Medulla oblongata (tissue), 1 donor: ENCODE results near the gene MYT1.
A peak's percentile ranks its signal among the peaks of the same experiment; 100 is the strongest.
"Not testable (repeated sequence)": the region's sequence is repeated elsewhere in the genome, so short reads cannot be mapped to it uniquely, and the experiment has no call there.

ENCODE experiments used
- DNase-seq: peaks from one replicate; pipeline ENCODE4 v3.0.0-alpha.2; 2015; ENCODE audit errors: extremely low spot score

The MYT1 gene

DNA sequence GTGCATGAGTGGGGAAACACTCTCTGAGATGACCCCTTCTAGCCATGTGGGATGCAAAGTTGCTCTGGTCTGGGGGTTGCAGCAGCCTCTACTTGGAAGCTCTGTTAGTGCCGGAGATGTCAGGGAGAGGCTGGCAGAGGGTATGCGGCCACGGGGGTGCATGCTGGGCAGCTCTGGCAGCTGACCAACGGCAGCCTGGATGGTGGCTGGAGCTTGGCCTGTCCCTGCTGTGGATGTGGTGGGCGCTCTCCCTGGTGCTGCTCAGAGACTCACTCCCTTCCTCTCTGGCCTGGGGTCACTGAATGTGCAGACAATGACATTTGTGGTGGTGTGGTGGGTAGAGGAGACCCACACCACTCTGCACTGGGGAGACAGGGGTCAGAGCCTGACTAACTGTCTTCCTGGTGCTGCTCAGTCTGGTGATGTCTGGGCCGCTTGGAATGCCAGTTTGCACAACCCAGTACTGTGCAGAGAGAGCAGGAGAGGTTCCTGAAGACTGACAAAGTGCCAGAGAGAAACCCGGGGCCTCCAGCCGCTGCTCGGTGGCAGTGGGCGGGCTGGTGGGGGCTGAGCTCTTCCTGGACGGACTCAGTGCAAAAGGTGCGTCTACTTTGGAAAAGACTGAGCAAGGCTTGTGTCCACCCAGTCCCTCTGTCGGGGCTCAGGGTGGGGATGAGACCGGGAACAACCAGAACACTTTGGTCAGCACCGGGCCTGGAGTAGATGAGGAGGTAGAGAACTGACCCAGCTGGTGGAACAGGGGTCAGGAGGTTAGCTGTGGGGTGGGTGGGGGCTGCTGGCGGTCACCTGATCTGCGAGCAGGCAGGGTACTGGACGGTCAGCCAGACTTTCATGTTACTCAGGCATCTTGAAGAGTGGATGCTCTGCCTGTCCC is 2.7 kb downstream of the MYT1 start:
- DNase-seq = no peak

DNA sequence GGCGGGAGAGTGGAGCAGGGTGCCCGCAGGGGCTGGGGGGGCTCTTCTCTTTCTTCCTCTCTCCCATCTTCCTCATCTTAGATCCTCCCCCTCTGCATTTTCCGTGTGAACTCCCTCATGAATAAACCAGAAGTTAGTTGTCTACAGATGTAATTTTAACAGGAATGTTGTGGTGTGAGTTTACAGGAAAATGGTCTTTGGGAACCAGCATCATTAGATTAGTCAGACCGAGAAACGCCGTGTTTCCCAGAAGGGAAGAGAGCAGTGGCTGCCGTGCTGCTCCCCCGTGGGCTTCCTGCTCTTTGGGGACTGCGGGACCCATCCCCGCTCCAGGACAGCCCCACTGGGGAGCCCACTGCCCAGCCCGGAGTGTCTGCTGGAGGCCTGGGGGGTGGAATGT is 3.4 kb downstream of the MYT1 start:
- no peak for DNase-seq

DNA sequence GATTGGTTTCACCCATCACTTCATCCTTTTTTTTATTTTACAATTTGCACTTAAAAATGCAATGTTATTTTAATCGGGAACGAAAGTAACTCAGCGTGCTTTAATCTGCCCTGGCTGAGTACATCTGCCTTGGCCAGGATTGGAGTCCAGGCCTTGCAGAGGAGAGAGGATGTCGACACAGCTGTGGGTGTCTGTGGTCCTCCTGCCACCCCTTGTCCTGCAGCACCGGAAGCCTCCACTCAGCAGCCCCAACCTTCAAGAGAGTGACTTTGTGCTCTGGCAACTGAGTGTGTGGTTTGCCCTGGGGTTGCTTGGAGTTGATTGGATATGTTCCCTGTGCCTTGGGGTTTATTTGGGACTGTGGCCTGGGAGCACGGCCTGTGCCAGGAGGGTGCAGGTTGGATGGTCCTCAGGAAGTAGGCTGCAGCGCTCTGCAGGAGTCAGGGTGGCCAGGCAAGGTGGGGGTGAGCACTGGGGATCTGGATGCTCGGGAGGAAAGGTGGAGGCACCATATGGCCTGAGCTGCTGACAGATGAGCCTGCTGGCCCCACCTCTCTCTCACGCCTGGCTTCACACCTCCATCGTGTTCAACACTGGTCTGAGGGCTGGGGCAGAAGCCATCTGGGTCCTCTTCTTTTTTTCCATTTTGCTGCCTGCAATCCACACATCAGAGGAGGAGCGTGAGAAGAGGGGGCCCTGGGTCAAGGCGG is 4.3 kb downstream of the MYT1 start:
- no peak for DNase-seq

DNA sequence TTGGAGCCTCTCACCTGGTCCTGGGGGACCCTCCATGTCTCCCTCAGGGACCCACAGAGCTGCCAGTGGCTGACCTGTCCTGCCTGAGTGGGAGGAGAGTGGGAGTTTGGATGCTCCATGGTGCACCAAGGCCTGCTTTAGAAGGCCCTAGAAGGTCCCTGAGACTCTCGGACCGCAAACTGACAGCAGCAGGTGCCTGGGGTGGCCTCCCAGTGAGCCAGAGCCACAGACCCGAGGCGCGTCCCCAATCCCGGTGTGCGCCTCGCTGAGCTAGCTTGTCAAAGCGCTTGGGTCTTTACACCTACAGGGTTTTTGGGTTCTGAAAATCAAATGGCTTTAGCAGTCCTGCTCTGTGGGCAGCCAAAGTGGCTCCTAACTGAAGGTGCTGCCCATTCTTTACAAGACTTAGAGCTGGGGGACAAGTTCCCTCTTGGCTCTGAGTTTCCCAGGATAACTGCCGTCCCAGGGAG is 4.9 kb downstream of the MYT1 start:
- DNase-seq = no peak

DNA sequence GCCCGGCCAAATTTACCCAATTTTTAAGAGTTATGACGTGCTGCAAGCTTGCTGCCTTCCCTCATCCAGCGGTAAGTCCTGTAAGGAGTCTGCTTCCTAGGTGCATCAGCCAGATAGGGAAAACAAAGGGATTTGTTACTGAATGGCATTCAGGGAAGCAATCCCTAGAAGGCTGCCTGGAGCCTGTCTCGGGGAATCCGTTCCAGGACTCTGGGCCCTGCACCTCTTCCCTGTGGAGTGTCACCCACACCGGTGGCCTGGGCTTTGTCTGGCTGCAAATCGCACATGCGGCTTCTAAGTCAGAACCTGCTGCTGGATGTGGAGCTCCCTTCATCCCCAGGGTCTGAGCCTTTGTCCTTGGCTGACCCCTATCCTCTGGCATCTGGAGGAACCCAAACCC is 7.0 kb downstream of the MYT1 start:
- no peak for DNase-seq

DNA sequence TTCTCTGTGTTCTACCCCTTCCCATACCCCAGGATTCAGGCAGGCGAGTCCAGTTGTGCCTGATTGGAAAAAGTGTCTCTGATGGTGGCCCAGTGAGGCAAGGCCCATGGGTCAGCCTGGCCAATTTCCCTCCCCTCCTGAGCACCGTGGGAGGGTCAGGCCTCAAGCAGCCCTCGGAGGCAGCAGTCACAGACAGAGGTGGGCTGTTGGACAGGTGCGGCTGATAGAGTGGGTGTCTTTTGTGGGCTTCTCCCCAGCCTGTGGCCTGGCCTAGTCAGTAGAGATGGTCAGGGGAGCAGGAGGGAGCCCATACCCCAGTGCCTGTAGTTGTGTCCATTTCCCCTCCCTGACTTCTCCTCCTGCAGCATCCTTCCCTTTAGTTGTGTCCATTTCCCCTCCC is 8.9 kb downstream of the MYT1 start:
- no peak for DNase-seq

DNA sequence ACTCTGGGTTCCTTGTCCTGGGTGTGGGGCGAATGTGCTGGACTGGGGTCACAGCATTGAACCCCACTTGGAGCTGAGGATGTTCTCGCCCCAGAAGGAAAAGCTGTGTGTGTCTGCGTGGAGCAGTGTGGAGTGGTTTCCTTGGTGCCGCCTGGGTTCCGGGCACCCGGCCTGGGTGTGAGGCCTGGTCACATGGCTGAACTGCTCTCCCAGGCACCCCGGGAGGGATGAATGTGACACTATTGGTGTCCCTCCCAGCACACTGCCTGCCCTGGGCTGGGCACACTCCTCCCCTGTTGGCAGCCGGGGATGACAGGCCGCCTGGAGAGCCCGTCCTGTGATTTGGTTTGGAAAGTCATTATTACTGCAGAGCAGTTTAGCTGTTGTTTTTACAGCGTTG is 12.3 kb downstream of the MYT1 start:
- peak; percentile 83 for DNase-seq

DNA sequence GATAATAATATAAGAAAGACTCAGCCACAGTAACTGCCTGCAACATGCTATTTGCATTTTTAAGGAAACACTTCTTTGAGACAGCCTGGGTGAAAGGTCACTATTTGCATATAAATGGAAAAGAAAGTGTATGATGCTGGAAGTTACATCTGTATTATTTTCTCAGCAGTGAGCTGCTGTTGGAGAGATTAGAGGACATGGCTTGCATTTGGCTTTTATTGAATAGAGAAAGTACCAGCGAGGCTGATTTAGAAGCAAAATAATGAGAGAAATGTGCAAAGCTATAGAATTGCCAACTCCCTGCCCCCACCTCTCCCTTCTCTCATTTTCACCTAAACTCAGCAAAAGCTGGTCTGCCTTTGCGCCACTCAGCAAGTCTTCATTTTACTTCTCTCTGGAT is 12.7 kb downstream of the MYT1 start:
- no peak for DNase-seq

DNA sequence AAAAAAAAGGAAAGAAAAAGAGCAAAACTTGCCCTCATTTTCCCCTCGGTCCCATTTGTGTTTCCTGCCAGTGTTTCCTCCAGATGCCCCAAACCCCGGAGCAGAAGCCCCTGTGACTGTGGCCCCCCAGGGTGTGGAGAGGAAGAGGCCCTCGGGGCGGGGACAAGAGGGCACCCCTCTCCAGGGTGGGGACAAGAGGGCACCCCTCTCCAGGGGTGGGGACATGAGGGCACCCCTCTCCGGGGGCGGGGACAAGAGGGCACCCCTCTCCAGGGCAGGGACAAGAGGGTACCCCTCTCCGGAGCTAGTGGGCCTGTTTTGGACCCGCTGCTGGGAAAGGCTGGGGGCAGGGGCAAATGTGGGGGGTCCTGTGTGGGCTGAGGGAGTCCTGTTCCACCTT is 13.1 kb downstream of the MYT1 start:
- DNase-seq = no peak

DNA sequence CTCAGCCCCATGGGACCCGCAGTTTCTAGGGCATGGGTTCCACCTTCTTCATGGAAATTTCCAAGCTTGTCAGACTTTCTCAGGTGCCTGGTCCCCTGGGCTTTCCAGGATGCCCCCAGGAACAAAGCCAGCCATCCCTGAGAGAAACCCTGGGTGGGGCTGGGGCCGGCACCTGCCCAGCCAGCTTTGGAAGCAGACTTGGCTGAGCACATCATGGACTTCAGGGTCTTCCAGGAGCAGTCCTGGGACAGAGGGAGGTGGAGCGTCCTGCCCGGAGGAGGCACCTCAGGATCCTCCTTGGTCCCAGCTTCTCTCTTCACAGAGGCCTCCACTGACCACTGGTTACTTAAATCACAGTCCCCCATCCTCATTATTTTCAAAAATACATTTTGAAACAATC is 13.5 kb downstream of the MYT1 start:
- no peak for DNase-seq

DNA sequence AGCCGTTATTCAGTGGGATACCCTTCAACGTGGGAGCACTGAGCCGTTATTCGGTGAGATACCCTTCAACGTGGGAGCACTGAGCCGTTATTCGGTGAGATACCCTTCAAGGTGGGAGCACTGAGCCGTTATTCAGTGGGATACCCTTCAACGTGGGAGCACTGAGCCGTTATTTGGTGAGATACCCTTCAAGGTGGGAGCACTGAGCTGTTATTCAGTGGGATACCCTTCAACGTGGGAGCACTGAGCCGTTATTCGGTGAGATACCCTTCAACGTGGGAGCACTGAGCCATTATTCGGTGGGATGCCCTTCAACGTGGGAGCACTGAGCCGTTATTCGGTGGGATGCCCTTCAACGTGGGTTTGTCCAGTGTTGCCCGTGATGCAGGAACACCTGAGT is 14.7 kb downstream of the MYT1 start:
- not testable (repeated sequence) for DNase-seq

DNA sequence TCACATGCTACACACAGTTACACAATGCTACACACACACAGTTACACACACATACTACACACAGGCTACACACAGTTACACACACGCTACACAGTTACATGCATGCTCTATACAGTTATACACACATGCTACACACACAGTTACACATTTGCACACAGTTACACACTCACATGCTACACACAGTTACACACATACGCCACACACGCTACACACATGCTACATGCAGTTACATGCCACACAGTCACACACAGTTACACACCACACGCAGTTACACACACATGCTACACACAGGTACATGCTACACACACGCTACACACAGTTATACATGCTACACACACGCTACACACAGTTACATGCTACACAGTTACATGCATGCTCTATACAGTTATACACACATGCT is 15.6 kb downstream of the MYT1 start:
- DNase-seq = no peak

DNA sequence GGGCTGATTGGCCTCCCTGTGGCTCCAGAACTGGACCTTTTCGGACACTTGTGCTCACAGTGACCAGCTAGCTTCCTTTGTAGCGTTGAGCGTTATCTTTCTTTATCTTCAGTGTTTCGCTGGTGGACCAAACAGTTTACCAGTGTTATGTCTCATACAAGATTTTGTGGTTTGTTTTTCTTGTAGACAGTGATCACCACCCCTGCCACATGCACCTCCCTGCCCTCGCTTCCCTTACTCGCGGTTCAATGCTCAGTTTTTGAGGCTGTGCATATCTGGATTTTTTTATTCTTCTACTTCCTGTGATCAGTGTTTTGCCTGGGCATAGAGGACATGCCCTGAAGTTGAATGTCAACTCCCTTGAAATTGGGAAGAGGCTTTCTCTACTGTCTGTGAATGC is 16.4 kb downstream of the MYT1 start:
- DNase-seq = no peak

DNA sequence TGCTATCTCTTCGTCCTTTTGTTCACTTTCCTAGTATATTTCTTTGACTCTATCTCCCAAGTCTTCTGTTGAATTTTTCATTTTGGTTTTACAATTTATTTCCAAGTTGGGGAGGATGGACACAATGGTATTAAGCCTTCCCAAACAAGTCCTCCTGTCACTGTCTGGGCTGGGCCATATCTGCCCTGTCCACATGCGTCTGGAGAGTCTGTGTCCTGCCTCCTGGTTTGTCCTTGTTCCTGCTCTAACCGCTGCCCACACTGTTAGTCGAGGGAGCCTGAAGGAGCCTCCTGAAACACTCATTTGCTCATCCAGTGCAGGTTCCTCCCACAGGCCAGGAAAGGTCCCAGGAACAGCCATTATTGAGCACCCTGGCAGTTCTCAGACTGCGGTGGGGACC is 17.1 kb downstream of the MYT1 start:
- no peak for DNase-seq

DNA sequence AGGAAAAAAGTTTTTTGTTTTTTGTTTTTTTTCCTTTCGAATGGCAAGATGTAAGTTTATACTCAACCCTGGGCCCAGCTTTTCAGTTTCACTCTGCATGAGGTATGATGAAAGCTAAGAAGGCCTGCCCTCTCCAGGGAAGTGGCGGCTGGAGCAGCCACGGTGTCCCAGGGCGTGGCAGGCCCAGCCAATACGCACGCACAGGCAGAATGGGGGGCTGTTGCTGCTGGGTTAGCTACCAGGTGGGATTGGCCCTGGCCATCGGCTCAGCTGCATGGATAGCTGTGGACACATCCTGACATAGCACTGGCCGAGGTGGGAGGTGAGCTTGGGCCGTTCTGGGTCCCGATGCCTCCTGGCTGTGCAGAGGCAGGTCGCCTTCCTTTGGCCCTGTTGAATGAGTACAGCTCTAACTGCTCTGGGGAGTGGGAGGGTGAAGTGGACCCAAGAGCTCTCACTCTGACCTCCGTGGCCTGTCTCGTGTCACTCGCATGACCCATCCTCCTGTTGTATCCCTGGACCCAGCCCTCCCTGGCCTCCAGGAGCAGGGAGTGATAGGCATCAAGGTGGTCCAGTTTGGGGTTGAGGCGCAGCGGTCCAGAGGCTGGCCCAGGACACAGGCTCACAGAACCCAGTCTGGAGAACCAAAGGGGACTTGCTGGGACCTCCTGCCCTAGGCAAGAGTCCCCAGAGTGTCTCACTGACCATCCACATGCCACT is 18.1 kb downstream of the MYT1 start:
- DNase-seq = no peak

DNA sequence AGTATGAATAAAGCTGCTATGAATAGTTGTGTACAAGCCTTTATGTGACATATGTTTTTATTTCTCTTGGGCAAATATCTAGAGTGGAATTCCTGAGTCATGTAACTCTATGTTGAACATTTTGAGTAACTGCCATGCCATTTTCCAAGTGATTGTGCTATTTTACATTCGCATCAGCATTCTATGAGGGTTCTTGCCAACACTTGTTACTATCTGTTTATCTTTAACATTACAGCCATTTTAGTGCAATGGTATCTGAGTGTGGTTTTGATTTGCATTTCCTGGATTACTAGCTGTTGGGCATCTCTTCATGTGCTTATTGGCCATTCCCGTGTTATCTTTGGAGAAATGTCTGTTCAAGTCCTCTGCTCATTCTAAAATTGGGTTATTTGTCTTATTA is 19.1 kb downstream of the MYT1 start:
- DNase-seq = no peak

DNA sequence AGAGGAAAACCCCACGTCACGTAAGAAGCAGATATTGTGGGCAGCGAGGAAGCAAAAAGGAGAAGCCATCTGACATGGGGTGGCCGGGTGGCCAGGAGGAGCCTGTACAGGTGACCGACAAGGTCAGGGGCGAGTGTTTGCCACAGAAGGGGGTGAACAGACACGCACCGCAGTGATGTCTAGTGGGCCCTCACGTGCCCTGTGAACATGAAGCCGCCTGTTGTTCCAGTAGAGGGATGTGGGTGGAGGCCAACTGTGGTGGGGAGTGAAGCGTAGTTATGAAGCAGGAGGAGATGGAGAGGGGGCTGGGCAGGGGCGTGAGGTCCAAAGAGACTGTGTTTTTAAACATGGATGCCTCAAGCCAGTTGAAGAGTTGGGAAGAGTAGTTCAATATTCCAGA is 20.5 kb downstream of the MYT1 start:
- no peak for DNase-seq

DNA sequence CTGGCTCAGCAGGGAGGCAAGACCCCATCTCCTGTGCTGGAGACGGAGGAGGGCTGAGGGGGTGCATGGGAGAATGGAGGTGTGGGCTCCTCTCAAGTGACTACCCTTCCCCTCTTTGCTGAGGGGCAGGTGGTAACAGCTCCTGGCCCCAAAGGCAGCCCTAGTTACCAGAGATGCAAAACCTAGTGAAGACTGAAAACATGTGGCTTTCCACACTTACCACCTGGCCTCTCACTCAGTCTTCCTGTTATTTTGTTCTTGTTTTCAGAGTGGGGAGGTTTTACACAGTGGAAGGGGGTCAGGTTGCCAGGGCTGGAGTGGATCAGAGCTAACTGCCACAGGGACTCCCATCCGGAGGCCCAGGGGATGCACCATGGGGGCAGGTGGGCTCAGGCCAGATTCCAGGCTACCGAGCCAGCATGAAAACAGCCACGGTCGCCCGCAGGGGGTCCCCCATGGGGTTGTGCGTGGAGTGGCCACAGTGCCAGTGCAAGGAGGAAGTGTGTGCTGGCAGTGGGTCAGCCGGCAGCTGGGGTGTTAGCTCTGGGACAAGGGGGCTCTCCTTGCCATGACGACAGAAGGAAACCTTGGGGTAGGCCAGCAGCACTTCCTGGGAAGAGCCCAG is 21.1 kb downstream of the MYT1 start:
- DNase-seq = no peak

DNA sequence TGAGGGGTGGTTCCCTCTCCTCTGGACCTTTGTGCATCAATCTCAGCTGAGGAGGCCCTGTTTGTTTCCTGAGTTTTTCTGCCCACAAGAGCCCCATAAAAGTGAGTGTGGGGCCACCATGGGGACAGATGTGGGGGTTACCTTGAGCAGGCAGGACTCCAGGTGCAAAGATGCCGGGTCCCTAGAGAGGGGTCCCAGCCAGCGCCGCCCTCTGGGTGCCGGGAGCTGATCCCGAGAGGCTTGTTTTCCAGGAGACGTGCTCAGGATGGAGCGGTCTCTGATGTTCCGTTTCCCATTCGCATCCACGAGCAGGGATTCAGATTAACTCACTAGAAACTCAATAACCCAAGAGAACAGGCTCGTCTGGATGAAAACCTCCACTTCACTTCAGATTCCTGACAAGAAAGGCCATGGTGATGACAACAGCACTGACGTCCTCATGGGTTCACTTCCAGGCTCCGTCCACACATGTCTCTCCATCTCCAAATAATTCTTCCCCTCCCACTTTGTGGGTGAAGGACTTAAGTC is 21.9 kb downstream of the MYT1 start:
- no peak for DNase-seq

DNA sequence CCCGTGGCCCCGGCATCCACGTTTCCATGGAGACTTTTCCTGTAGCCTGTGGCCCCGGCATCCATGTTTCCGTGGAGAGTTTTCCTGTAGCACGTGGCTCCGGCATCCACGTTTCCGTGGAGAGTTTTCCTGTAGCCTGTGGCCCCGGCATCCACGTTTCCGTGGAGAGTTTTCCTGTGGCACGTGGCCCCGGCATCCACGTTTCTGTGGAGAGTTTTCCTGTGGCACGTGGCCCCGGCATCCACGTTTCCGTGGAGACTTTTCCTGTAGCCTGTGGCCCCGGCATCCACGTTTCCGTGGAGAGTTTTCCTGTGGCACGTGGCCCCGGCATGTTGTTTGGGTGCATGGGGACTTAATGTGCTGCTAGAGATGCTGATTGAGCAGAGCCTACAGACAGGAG is 23.0 kb downstream of the MYT1 start:
- DNase-seq = not testable (repeated sequence)

DNA sequence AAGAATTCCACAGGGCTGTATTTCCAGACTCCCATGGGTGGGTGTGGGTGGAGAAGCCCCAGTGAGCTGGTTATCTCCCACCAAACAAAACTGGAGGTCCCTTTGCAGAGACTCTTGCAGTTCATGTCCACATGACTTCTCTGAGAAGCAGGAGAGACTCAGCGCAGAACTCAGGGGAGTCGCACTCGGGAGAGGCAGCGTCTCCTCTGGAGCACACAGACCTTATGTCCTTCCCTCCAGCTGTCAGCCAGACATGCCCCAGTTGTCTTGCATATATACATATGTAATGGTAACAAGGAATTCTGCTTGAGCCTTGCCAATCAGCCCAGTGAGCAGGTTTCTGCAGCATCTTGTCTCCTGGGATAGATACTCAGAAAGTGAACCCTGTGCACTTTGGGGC is 23.8 kb downstream of the MYT1 start:
- DNase-seq = no peak
